Measurements from ENCODE around the gene CAP1. TPM values are rescaled to one million over a fixed set of nuclear protein-coding genes. Genes with fewer than 3 reads are reported as not detected.
A peak's percentile ranks its signal among the peaks of the same experiment; 100 is the strongest.
"Not testable (repeated sequence)": the region's sequence is repeated elsewhere in the genome, so short reads cannot be mapped to it uniquely, and the experiment has no call there.

CAP1 gene
- total RNA-seq, 1 donor from 2014 or later, result 417 TPM

GRCh38 chr1:40079774-40080400, 39.4 kb downstream of the CAP1 start:
- Mint-ChIP-seq H3K9me3 (no peaks in the 10 kb centered on the region), H3K27me3 (no peaks in the 10 kb centered on the region), H3K36me3 (ENCODE audit: low read depth) (peaks cover 45% of the 10 kb centered on the region), H3K4me1 (peaks cover 15% of the 10 kb centered on the region), H3K27ac (peak overlapping the region; percentile 46), H3K4me3 (no peak overlapping the region)
- intact Hi-C loops (cut with micrococcal nuclease), result loop anchor here (2.0 kb wide), 1 partner anchor 259 kb away; no protein-coding TSS in a partner anchor
- no peak for DNase-seq

DNA sequence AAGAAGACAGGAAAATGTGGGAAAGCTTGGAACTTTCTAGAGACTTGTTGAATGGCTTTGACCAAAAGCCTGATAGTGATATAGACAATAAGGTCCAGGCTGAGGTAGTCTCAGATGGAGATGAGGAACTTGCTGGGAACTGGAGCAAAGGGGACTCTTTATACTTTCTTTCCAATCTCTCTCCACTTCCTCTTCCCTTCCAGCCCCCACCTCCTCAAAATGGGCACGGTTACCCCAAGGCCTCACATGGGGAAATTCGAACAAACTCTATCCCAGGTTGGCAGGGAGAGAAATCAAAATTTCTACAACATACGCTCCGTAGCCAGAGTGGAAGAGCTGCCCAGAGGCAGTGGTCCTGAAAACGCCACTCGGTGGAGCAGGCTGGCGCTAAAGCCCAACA, 41.3 kb downstream of the CAP1 start:
- H3K4me3 Mint-ChIP-seq, result no peak overlapping the region

DNA sequence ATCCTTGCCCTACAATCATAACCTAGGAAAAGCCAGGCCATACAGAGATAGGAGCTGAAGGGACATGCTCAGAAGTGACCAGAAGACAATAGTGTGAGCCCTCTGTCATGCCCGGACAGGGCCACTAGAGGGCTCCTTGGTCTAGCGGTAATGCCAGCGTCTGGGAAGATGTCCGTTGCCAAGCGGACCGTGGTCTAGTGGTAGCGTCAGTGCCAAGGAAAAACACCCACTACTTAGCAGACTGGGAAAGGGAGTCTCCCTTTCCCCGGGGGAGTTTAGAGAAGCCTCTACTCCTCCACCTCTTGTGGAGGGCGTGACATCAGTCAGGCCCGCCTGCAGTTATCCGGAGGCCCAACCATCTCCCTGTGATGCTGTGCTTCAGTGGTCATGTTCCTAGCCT, 44.2 kb downstream of the CAP1 start:
- H3K4me3 Mint-ChIP-seq; intact Hi-C loops (cut with micrococcal nuclease); H3K9me3 Mint-ChIP-seq; H3K27me3 Mint-ChIP-seq; H3K27ac Mint-ChIP-seq: not testable (repeated sequence)
- peaks cover 46% of the 10 kb centered on the region for H3K36me3 Mint-ChIP-seq (ENCODE audit: low read depth)
- DNase-seq, result peak; percentile 83
- peaks cover 15% of the 10 kb centered on the region for H3K4me1 Mint-ChIP-seq

More for the DNA sequence above, 41.3 kb downstream of the CAP1 start:
- Mint-ChIP-seq H3K4me1 (peaks cover 18% of the 10 kb centered on the region), H3K27ac (no peak overlapping the region), H3K27me3 (no peaks in the 10 kb centered on the region), H3K36me3 (ENCODE audit: low read depth) (peaks cover 44% of the 10 kb centered on the region), H3K9me3 (no peaks in the 10 kb centered on the region)
- DNase-seq, result no peak
- intact Hi-C loops (cut with micrococcal nuclease), result no loop called here

DNA sequence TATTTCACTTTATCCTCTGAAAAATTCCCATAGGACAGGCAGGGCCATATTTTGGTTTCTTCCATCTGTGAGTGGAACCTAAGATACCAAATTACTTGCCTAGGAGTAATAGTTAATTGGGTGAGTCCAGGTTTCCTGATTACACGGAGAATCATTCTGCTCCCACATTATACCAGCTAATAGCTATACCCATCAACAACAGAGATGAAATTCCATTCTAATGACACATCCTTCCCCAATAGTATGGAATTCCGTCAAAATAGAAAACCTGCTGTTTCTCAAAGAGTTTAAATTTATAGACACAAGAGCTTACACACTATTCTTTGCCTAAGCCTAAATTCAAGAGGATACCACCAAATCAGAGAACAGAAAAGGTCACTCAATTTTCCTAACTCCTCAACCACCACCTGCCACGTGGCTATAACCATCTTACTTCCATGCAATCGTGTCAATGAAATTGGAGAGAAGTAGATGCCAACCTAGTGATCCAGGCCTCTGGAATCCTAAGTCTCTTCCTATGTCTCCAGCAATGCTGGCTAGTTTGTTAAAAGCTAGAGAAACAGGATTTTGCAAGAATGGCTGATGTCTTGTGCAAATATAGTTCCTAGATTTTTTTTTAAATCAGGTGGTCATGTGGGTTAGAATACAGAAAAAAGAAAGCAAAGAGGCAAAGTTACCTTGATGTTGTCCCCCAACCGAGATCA, 50.3 kb downstream of the CAP1 start:
- no peaks in the 10 kb centered on the region for H3K27me3 Mint-ChIP-seq
- no peak overlapping the region for H3K27ac Mint-ChIP-seq
- H3K4me3 Mint-ChIP-seq, result no peak overlapping the region
- peaks cover 19% of the 10 kb centered on the region for H3K4me1 Mint-ChIP-seq
- H3K9me3 Mint-ChIP-seq, result no peaks in the 10 kb centered on the region
- intact Hi-C loops (cut with micrococcal nuclease), result no loop called here
- DNase-seq, result no peak
- peaks cover 52% of the 10 kb centered on the region for H3K36me3 Mint-ChIP-seq (ENCODE audit: low read depth)

GRCh38 chr1:40092241-40092640, 51.7 kb downstream of the CAP1 start:
- H3K36me3 Mint-ChIP-seq (ENCODE audit: low read depth), result peaks cover 51% of the 10 kb centered on the region
- H3K4me3 Mint-ChIP-seq, result no peak overlapping the region
- no peaks in the 10 kb centered on the region for H3K27me3 Mint-ChIP-seq
- H3K27ac Mint-ChIP-seq, result no peak overlapping the region
- intact Hi-C loops (cut with micrococcal nuclease), result no loop called here
- peaks cover 29% of the 10 kb centered on the region for H3K4me1 Mint-ChIP-seq
- DNase-seq, result no peak
- H3K9me3 Mint-ChIP-seq, result no peaks in the 10 kb centered on the region

GRCh38 chr1:40092706-40093639, 52.4 kb downstream of the CAP1 start:
- Mint-ChIP-seq H3K27ac (no peak overlapping the region), H3K4me1 (peaks cover 35% of the 10 kb centered on the region), H3K9me3 (no peaks in the 10 kb centered on the region)

DNA sequence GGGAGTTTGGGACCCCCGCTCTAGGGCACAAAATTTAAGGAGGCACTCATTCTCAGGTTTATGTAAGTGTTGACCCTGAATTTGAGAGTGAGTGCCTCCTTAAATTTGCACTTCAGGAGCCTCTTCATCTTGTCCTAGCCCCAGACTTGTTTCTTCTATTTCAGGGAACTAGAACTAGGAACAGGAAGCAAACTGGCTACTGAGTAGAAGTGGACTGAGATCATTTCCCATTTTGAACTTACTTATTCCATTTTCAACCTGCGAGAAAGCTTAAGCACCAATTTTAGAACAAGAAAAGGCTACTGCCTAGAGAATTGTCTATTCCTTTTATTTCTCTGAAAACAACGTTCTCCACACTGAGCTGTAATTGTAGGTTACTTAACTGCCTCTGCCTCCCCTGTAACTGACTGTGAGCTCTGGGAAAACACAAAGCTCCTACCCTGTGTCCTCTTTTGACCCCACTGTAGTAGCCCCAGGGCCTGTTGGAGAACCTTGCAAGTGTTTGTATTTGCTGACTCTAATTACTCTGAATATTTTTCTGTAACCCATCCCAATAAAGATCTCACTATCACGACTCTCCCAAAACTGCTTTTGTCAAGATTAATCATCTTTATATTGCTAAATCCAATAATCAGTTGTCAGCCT, 54.1 kb downstream of the CAP1 start:
- H3K4me1 Mint-ChIP-seq, result peaks cover 35% of the 10 kb centered on the region
- H3K36me3 Mint-ChIP-seq (ENCODE audit: low read depth), result peaks cover 36% of the 10 kb centered on the region
- H3K9me3 Mint-ChIP-seq, result no peaks in the 10 kb centered on the region

More at GRCh38 chr1:40092706-40093639, 52.4 kb downstream of the CAP1 start:
- no peak for DNase-seq
- no peaks in the 10 kb centered on the region for H3K27me3 Mint-ChIP-seq
- no peak overlapping the region for H3K4me3 Mint-ChIP-seq
- peaks cover 48% of the 10 kb centered on the region for H3K36me3 Mint-ChIP-seq (ENCODE audit: low read depth)
- intact Hi-C loops (cut with micrococcal nuclease), result no loop called here

DNA sequence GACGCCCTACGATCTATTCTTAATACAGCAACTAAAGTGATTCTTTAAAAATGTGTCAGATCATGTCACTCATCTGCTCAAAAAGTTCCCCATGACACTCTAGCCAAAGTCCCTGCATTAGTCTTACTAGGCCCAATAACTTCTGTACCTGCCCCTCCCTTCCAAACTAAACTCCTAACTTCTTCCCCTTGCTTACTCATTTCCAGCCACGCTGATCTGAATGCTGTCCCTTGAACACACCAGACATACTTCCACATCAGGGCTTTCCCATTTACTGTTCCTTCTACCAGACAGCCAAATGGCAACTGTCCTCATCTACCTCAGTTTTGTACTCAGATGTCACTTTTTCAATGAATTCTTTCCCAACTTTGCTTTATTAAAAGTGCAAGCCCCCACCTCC, 55.3 kb downstream of the CAP1 start:
- H3K36me3 Mint-ChIP-seq (ENCODE audit: low read depth), result peaks cover 29% of the 10 kb centered on the region
- H3K9me3 Mint-ChIP-seq, result no peaks in the 10 kb centered on the region
- no peak for DNase-seq
- H3K27ac Mint-ChIP-seq, result no peak overlapping the region
- no peaks in the 10 kb centered on the region for H3K27me3 Mint-ChIP-seq
- H3K4me3 Mint-ChIP-seq, result peak overlapping the region; percentile 28
- intact Hi-C loops (cut with micrococcal nuclease), result loop anchor here (2.0 kb wide), 1 partner anchor 67 kb away; no protein-coding TSS in a partner anchor
- peaks cover 35% of the 10 kb centered on the region for H3K4me1 Mint-ChIP-seq

More for the DNA sequence above, 54.1 kb downstream of the CAP1 start:
- Mint-ChIP-seq H3K27ac (no peak overlapping the region), H3K27me3 (no peaks in the 10 kb centered on the region), H3K4me3 (no peak overlapping the region)
- intact Hi-C loops (cut with micrococcal nuclease), result no loop called here
- no peak for DNase-seq

- Mint-ChIP-seq H3K36me3 (ENCODE audit: low read depth) (peaks cover 24% of the 10 kb centered on the region), H3K4me1 (peaks cover 35% of the 10 kb centered on the region), H3K9me3 (no peaks in the 10 kb centered on the region), H3K27ac (peak overlapping the region; percentile 89), H3K27me3 (peaks cover 3% of the 10 kb centered on the region), H3K4me3 (peak overlapping the region; percentile 99)
- no peak for DNase-seq
- intact Hi-C loops (cut with micrococcal nuclease), result loop anchor here (2.0 kb wide), 1 partner anchor 66 kb away; no protein-coding TSS in a partner anchor
These were observed 56.1 kb downstream of the CAP1 start for GRCh38 chr1:40096646-40096976.

DNA sequence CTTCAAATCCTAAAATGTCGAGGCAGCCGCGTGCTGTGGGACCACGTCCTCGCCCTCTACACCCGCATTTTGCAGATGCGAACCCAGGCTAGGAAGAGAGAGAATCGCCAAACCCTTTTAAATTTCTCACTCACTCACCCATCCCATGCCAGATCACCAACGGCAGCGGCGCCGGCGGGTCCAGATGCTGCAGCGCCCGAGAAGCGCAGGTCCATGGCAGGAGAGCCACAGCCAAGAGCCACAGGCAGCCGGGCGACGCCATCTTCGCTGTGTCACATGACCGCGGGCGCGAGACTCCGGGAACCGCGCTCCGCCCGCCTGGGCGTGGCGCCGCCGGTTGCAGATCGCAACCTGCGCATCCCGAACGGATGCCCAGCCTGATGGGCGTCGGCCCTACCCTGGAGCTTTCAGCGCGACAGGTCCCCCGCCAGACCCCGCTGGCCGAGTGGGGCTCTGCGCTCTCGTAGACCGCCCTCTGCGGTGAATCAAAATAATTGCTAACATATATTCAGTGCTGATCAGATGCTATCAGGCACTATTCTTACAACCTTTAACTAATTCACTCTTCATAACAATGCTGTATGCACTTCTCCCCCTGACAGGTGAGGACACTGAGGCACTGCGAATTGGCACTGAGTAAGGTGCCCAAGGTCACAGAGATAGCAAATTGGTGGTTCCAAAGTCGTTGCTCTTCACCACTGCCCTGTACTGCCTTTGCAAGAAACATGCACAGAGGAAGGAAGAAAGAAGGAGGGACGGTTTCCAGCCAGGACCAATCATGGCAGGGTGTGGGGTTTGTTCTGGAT, 56.7 kb downstream of the CAP1 start, which contains the start of gene PPT1:
TSS of gene PPT1 (minus strand) at position 276 of the 806 bp plus-strand sequence. CDS start at position 262, 14 bp downstream.
- peaks cover 5% of the 10 kb centered on the region for H3K9me3 Mint-ChIP-seq
- peaks cover 35% of the 10 kb centered on the region for H3K4me1 Mint-ChIP-seq
- DNase-seq, result peak; percentile 95
- H3K36me3 Mint-ChIP-seq (ENCODE audit: low read depth), result peaks cover 24% of the 10 kb centered on the region
- peak within 1 kb of the TSS; percentile 99 for H3K4me3 Mint-ChIP-seq
- peaks cover 9% of the 10 kb centered on the region for H3K27me3 Mint-ChIP-seq
- intact Hi-C loops (cut with micrococcal nuclease), result loop anchor here (2.0 kb wide), 1 partner anchor 66 kb away; no protein-coding TSS in a partner anchor
- peak within 1 kb of the TSS; percentile 89 for H3K27ac Mint-ChIP-seq

DNA sequence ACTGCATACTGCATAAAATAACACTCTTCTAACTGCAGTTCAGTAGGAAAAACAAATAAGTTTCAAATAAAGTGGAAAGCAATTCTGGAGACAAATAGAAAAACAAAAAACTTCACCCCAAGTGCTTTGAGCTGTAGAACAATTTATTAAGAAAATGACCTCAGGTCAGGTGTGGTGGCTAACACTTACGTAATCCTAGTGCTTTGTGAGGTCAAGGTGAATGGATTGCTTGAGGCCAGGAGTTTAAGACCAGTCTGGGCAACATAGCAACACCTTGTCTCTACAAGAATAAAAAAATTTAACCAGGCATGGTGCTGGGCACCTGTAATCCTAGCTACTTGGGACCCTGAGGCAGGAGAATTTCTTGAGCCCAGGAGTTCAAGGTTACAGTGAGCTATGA, 61.5 kb downstream of the CAP1 start:
- H3K9me3 Mint-ChIP-seq, result peaks cover 15% of the 10 kb centered on the region
- intact Hi-C loops (cut with micrococcal nuclease), result no loop called here
- no peak overlapping the region for H3K27ac Mint-ChIP-seq
- DNase-seq, result no peak
- H3K36me3 Mint-ChIP-seq (ENCODE audit: low read depth), result peaks cover 2% of the 10 kb centered on the region
- no peak overlapping the region for H3K4me3 Mint-ChIP-seq
- peaks cover 6% of the 10 kb centered on the region for H3K4me1 Mint-ChIP-seq
- H3K27me3 Mint-ChIP-seq, result peaks cover 24% of the 10 kb centered on the region

DNA sequence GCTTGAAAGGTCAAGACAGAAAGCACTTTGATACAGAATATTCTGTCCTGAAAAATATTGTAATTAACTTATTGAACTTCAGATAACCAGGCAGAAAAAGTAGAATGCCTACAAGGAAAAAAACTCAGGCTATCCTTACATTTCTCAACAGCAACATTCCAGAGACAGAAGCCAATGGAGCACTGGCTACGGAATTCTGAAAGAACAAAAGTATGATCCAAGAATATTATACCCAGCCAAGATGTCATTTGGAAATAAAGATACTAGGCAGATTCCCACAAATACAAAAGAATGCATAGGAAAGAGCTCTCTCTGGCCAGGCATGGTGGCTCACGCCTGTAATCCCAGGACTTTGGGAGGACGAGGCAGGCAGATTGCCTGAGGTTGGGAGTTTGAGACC, 62.4 kb downstream of the CAP1 start:
- no peak for DNase-seq
- H3K27me3 Mint-ChIP-seq, result peaks cover 29% of the 10 kb centered on the region
- no peak overlapping the region for H3K27ac Mint-ChIP-seq
- intact Hi-C loops (cut with micrococcal nuclease), result no loop called here
- no peaks in the 10 kb centered on the region for H3K4me1 Mint-ChIP-seq
- H3K9me3 Mint-ChIP-seq, result peaks cover 19% of the 10 kb centered on the region
- peaks cover 2% of the 10 kb centered on the region for H3K36me3 Mint-ChIP-seq (ENCODE audit: low read depth)
- H3K4me3 Mint-ChIP-seq, result no peak overlapping the region

GRCh38 chr1:40105028-40105427, 64.5 kb downstream of the CAP1 start:
- Mint-ChIP-seq H3K36me3 (ENCODE audit: low read depth) (peaks cover 2% of the 10 kb centered on the region), H3K4me1 (no peaks in the 10 kb centered on the region), H3K9me3 (peaks cover 32% of the 10 kb centered on the region), H3K27me3 (peaks cover 40% of the 10 kb centered on the region), H3K27ac (no peak overlapping the region), H3K4me3 (no peak overlapping the region)
- no peak for DNase-seq
- intact Hi-C loops (cut with micrococcal nuclease), result no loop called here

All from activated CD4-positive, alpha-beta T cell treated with anti-CD3 and anti-CD28 coated beads, Interleukin-2, amount 10 ng/mL, durations not matched to agents 24 days and 14 days (primary cell).